BLaER1 (cell line): ENCODE measurements around the gene YOD1.

ENCODE experiments used
- H3K27ac ChIP-seq: shearing (Covaris generic); formaldehyde crosslinking; 2 replicates; pipeline ENCODE4 v1.8.1; 2022
- H3K27me3 ChIP-seq: shearing (Covaris generic); formaldehyde crosslinking; 2 replicates; pipeline ENCODE4 v1.8.1; 2022
- H3K36me3 ChIP-seq: shearing (Covaris generic); formaldehyde crosslinking; 2 replicates; pipeline ENCODE4 v1.8.1; 2022
- H3K4me1 ChIP-seq: shearing (Covaris generic); formaldehyde crosslinking; 2 replicates; pipeline ENCODE4 v1.8.1; 2022
- H3K4me2 ChIP-seq: shearing (Covaris generic); formaldehyde crosslinking; 2 replicates; pipeline ENCODE4 v1.8.1; 2022
- H3K4me3 ChIP-seq: shearing (Covaris generic); formaldehyde crosslinking; 2 replicates; pipeline ENCODE4 v1.8.1; 2022
- H3K9ac ChIP-seq: shearing (Covaris generic); formaldehyde crosslinking; 2 replicates; pipeline ENCODE4 v1.8.1; 2022
- H3K9me3 ChIP-seq: shearing (Covaris generic); formaldehyde crosslinking; 2 replicates; pipeline ENCODE4 v1.8.1; 2022
- H4K20me1 ChIP-seq: shearing (Covaris generic); formaldehyde crosslinking; 2 replicates; pipeline ENCODE4 v1.8.1; 2022
- Cebpa-rat ChIP-seq: shearing (Covaris generic); IDR thresholded peaks from 2 replicates; pipeline ENCODE4 v1.8.1; 2022

Gene YOD1

GRCh38 chr1:207084232-207084631, 33.2 kb upstream of the YOD1 start:
- Histone ChIP-seq H3K27ac (no peak overlapping the region), H3K27me3 (no peaks in the 10 kb centered on the region), H4K20me1 (no peaks in the 10 kb centered on the region), H3K9ac (no peak overlapping the region), H3K4me1 (peaks cover 7% of the 10 kb centered on the region), H3K36me3 (no peaks in the 10 kb centered on the region), H3K4me3 (no peak overlapping the region), H3K9me3 (no peaks in the 10 kb centered on the region), H3K4me2 (no peak overlapping the region)
- TF ChIP-seq Cebpa-rat, result no peak

GRCh38 chr1:207081806-207082205, 30.8 kb upstream of the YOD1 start:
- no peaks in the 10 kb centered on the region for H3K4me1 ChIP-seq
- no peaks in the 10 kb centered on the region for H3K9me3 ChIP-seq
- no peak overlapping the region for H3K4me3 ChIP-seq
- H3K9ac ChIP-seq, result no peak overlapping the region
- H3K36me3 ChIP-seq, result no peaks in the 10 kb centered on the region
- no peak overlapping the region for H3K27ac ChIP-seq
- no peak for TF ChIP-seq Cebpa-rat
- no peaks in the 10 kb centered on the region for H3K27me3 ChIP-seq
- H3K4me2 ChIP-seq, result no peak overlapping the region
- no peaks in the 10 kb centered on the region for H4K20me1 ChIP-seq

GRCh38 chr1:207081088-207081487, 30.1 kb upstream of the YOD1 start:
- Histone ChIP-seq H3K9me3 (no peaks in the 10 kb centered on the region), H3K9ac (no peak overlapping the region)

GRCh38 chr1:207079706-207080241, 28.8 kb upstream of the YOD1 start:
- no peaks in the 10 kb centered on the region for H3K36me3 ChIP-seq
- no peak overlapping the region for H3K9ac ChIP-seq
- no peaks in the 10 kb centered on the region for H3K4me1 ChIP-seq
- no peak overlapping the region for H3K27ac ChIP-seq
- no peak overlapping the region for H3K4me3 ChIP-seq
- no peak for TF ChIP-seq Cebpa-rat
- H3K9me3 ChIP-seq, result no peaks in the 10 kb centered on the region
- no peaks in the 10 kb centered on the region for H4K20me1 ChIP-seq
- H3K4me2 ChIP-seq, result no peak overlapping the region
- H3K27me3 ChIP-seq, result no peaks in the 10 kb centered on the region

More at GRCh38 chr1:207081088-207081487, 30.1 kb upstream of the YOD1 start:
- Histone ChIP-seq H4K20me1 (no peaks in the 10 kb centered on the region), H3K36me3 (no peaks in the 10 kb centered on the region), H3K4me3 (no peak overlapping the region), H3K4me2 (no peak overlapping the region), H3K4me1 (no peaks in the 10 kb centered on the region), H3K27ac (no peak overlapping the region), H3K27me3 (no peaks in the 10 kb centered on the region)
- no peak for TF ChIP-seq Cebpa-rat

- TF ChIP-seq Cebpa-rat, result no peak
- H3K9ac ChIP-seq, result no peak overlapping the region
- no peaks in the 10 kb centered on the region for H3K9me3 ChIP-seq
- H3K27me3 ChIP-seq, result no peaks in the 10 kb centered on the region
- no peaks in the 10 kb centered on the region for H3K36me3 ChIP-seq
- no peak overlapping the region for H3K27ac ChIP-seq
- no peaks in the 10 kb centered on the region for H4K20me1 ChIP-seq
- H3K4me1 ChIP-seq, result no peaks in the 10 kb centered on the region
- no peak overlapping the region for H3K4me3 ChIP-seq
- H3K4me2 ChIP-seq, result no peak overlapping the region
Measured at GRCh38 chr1:207078578-207079132, 27.6 kb upstream of the YOD1 start.

GRCh38 chr1:207077470-207078377, 26.7 kb upstream of the YOD1 start:
- Histone ChIP-seq H4K20me1 (no peaks in the 10 kb centered on the region), H3K27ac (no peak overlapping the region), H3K9ac (no peak overlapping the region), H3K4me1 (no peaks in the 10 kb centered on the region), H3K36me3 (no peaks in the 10 kb centered on the region), H3K27me3 (no peaks in the 10 kb centered on the region), H3K4me3 (no peak overlapping the region), H3K4me2 (no peak overlapping the region), H3K9me3 (no peaks in the 10 kb centered on the region)
- no peak for TF ChIP-seq Cebpa-rat

GRCh38 chr1:207077012-207077411, 26.0 kb upstream of the YOD1 start:
- H3K9me3 ChIP-seq, result no peaks in the 10 kb centered on the region
- no peak for TF ChIP-seq Cebpa-rat
- H3K4me1 ChIP-seq, result no peaks in the 10 kb centered on the region
- H3K4me3 ChIP-seq, result no peak overlapping the region
- H3K27me3 ChIP-seq, result no peaks in the 10 kb centered on the region
- H4K20me1 ChIP-seq, result no peaks in the 10 kb centered on the region
- no peaks in the 10 kb centered on the region for H3K36me3 ChIP-seq
- no peak overlapping the region for H3K4me2 ChIP-seq
- no peak overlapping the region for H3K27ac ChIP-seq
- no peak overlapping the region for H3K9ac ChIP-seq

- H3K4me1 ChIP-seq, result no peaks in the 10 kb centered on the region
- H3K4me2 ChIP-seq, result no peak overlapping the region
- H3K27ac ChIP-seq, result no peak overlapping the region
- no peaks in the 10 kb centered on the region for H3K36me3 ChIP-seq
- no peaks in the 10 kb centered on the region for H4K20me1 ChIP-seq
- H3K9ac ChIP-seq, result no peak overlapping the region
- H3K4me3 ChIP-seq, result no peak overlapping the region
- H3K9me3 ChIP-seq, result no peaks in the 10 kb centered on the region
- H3K27me3 ChIP-seq, result no peaks in the 10 kb centered on the region
- TF ChIP-seq Cebpa-rat, result no peak
Measured at GRCh38 chr1:207076181-207076955, 25.4 kb upstream of the YOD1 start.

GRCh38 chr1:207073906-207074820, 23.2 kb upstream of the YOD1 start:
- Histone ChIP-seq H3K36me3 (no peaks in the 10 kb centered on the region), H3K4me2 (no peak overlapping the region), H3K9me3 (no peaks in the 10 kb centered on the region), H4K20me1 (no peaks in the 10 kb centered on the region), H3K27ac (no peak overlapping the region), H3K4me3 (no peak overlapping the region), H3K27me3 (no peaks in the 10 kb centered on the region), H3K4me1 (peaks cover 7% of the 10 kb centered on the region), H3K9ac (no peak overlapping the region)
- no peak for TF ChIP-seq Cebpa-rat
